Stimulated activated CD8-positive, alpha-beta memory T cell treated with anti-CD3 and anti-CD28 coated beads, Interleukin-2, amount 100 ng/mL, for 48 hours (primary cell): Measurements from ENCODE around the gene NDUFAF2.
"Not testable (repeated sequence)": the region's sequence is repeated elsewhere in the genome, so short reads cannot be mapped to it uniquely, and the experiment has no call there.

Experiments used
- DNase-seq, 2 donors: peaks; one replicate each; pipeline ENCODE4 v3.0.0-alpha.2; 2020; ENCODE audit warnings: low read depth in 2 of 2

Gene NDUFAF2

DNA sequence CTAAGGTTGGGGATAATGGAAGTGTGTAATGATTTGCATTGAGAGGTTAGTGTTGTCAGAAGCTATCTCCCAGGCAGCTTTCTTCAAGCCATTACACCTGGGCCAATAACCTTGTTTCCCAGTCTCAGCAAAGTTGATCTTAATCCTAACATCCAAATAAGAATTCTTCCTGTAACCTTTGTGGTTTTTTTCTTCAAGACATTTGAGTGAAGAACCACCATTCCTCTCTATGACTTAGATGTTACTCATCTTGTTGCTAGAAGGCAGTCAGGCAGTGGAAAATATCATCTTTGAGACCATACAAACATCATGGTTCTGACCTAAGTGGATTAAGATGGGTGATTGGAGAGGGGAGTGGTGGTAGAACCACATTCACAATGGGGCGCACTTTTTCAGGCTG lies 103.5 kb downstream of the NDUFAF2 start:
- DNase-seq = no peak

DNA sequence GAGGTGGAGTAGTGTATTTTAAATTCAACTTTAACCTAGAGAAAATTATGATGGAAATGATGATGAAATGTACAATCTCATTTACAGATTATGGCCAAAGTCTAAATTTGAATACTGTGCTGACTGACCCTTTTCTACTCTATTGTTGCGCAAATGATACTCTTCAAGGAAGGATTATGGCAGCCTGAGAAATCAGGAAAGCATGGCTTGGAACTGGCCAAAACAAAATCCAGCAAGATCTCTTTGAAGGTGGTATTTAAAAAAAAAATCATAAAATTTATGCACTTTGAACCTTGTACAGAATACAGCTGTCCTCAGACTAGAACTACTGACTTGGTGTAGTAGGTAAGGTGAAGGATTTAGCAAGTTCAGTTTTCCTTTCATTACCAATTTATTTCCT lies 105.3 kb downstream of the NDUFAF2 start:
- no peak for DNase-seq

DNA sequence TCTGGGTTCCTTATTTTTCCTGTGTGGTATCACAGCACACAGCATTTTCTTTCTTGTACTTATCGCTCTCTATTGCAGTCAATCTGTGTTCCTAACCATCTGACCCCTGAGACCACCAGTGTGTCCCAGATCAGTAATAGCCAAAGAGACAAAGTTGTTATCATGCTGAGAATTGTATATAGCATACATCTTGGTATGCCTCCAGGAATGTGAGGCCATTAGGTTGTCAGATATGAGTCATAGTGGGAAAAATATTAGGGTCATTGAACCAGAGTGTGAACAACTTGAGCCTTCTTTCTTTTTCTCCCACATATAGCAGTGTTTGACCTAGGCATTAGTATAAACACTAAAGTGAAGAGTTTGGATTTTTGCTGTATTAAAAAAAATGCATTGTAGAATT lies 106.3 kb downstream of the NDUFAF2 start:
- no peak for DNase-seq

DNA sequence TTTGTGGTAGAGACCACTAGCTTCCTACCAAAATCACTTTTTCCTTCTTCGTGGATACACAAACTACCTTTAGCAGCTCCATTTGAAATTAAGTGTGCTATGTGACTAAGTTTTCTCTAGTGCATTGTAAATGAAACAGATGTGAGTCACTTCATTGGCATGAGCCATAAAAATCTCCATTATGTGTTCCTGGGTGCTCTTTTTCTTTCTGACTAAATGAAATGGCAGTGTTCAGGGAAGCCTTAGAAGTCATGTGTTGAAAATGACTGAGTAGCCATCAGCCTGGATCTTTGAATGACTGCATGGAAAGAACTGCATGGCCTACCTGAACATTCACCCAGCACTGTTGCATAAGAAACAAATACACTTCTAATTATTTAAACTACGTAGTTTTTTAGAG lies 107.9 kb downstream of the NDUFAF2 start:
- DNase-seq = no peak

DNA sequence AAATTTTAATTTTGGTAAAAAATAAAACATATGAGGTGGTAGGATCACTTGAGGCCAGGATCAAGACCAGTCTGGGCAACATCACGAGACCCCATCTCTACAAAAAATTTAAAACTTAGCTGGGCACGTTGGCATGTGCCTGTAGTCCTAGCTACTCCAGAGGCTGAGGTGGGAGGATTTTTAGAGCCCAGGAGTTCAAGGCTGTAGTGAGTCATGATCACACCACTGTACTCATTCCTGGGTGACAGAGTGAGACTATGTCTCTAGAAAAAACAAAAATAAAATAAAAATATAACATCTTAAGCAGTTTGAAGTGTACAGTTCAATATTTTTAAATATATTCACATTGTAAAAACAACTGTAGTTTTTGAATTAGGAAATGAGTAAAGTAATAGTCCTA lies 108.9 kb downstream of the NDUFAF2 start:
- DNase-seq = no peak

DNA sequence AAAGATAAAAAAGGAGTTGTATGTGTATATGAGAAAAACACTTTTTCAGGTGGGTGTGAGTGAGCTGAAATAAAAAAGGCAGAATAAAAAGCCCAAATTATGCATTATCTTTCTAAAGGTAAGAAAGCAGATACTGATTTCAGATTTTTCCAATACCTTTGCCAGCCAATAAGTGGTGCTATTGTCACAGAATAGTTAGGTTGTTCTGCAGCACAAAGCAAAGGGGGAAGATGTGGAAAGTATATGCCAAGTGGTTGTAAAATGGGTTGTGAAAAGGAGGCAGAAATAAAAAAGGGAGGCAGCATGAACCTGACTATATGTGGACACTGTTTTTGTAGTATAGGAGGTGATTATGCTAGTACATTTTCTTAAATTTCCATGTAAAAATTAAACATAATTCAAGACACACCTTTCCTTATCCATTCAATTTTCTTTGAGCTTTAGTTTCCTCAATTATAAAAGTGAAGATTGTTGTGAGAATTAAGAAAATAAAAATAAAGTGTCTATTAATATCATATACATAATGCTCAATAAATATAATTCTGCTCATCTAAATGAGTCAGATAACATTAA lies 110.5 kb downstream of the NDUFAF2 start:
- DNase-seq = no peak

DNA sequence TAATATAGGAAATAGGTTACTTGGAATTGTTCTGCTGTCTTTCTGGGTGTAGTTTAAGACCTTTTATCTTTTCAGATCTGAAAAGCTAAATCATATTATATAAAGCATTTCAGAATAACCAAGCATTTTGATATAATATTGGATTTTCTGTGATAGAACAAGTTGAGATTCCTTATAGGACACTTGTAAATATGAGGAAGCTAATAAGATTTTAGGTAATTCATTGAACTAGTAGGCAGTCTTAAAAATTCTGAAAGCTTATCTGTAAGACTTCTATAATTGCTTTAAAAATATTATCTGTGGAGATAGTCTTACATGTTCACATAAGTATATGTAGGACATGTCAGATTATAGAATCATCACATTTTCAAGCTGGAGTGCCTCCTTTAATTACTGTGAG lies 114.5 kb downstream of the NDUFAF2 start:
- no peak for DNase-seq

DNA sequence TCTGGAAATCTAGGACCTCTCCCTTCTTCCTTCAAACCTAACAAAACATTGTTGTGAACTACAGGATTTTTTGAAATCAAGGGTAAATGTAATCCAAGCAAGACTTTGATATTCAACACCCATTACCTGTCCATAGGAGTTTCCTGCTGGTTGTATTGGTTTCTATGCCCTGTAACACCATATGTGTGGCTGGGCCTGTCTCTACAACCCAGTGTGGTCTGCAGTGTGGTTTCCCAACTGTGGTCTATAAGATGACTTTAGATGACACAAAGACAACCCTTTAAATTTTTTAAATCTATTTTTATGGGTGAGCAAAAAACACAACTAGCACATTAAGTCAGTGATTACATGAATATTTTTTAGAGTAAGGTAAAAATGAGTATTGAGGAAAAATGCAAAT lies 124.1 kb downstream of the NDUFAF2 start:
- no peak for DNase-seq

DNA sequence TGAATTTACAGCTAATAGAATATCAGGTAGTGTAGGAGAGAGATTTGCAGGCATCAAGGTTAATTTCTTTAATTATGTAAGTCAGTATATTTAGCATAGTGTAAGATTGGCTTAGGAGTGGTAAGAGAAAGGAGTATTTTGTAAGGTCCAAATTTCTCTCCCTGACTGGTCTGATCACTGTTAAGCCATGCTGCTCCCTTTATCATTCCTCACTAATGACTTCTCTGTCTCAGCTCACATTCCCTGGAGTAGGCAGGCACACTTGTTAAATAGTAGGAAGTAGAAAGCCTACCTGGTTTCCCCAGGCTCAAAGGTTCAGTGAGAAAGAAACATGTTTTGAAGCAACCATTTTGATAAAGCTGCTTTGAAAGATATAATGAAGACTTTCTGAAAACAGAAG lies 126.5 kb downstream of the NDUFAF2 start:
- no peak for DNase-seq

DNA sequence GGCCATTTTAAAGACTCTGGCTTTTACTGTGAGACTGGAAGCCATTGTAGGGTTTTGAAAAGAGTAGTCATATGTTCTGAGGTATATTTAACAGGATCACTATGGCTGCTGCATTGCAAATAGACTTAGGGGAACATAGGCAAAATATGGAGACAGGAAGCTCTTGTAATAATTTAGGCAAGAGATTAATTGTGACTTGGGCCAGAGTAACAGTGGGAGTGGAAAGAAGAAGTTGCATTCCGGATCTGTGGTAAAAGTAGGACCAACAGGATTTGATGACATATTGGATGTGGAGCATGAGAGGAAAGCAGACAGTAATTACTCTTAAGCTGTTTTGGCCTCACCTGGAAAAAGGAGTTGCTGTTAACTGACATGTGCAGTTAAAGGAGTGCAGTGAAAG lies 131.6 kb downstream of the NDUFAF2 start:
- DNase-seq = no peak

DNA sequence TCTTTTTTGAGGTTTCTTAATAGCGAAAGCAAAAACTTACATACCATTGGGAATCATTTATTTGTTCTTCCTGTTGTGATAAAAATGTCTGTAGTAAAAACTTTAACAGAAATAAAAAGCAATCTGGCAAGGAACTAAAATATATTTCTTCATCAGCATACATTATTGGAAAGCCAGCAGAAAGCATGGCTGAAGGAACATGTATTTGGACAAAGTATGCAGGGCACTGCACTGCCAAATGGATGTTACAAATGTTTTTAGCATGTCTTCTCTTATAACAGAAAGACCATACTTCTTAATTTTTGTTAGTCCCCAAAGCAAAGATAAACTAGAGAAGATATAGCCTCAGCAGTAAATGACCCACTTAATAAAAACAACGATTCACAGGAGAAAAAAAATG lies 136.7 kb downstream of the NDUFAF2 start:
- DNase-seq = no peak

DNA sequence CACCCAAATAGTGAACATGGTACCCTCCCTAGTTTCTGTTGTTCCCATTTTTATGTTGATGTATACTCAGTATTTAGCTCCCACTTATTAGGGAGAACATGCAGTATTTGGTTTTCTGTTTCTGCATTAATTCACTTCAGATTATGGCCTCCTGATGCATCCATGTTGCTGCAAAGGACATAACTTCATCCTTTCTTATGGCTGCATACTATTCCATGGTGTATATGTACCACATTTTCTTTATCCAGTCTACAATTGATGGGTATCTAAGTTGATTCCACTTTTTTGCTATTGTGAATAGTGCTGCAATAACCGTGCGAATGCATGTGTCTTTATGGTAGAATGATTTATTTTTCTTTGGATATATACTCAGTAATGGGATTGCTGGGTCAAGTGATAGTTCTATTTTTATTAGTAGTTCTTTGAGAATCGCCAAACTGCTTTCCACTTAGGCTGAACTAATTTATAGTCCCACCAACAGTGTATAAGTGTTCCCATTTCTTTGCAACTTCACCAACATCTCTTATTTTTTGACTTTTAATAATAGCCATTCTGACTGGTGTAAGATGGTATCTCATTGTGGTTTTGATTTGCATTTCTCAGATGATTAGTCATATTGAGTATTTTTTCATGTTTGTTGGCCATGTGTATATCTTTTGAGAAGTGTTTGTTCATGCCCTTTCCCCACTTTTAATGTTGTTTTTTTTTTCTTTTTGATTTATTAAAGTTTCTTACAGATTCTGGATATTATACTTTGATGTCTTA lies 137.7 kb downstream of the NDUFAF2 start:
- DNase-seq = no peak

DNA sequence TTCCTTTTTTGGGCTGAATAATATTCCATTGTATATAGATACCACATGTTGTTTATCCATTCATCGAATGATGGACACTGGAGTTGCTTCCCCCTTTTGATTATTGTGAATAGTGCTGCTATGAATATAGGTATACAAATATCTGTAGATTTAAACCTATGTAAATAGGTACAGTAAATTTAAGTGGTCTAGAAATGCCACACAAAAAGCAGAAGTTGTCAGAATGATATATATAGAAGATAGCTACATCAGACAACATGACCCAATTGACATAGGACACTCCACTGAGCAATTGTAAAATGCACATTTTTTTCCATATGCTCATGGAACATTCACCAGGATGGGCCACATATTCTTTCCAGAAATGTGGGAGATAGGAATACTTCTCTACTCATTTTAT lies 139.7 kb downstream of the NDUFAF2 start:
- DNase-seq = no peak

DNA sequence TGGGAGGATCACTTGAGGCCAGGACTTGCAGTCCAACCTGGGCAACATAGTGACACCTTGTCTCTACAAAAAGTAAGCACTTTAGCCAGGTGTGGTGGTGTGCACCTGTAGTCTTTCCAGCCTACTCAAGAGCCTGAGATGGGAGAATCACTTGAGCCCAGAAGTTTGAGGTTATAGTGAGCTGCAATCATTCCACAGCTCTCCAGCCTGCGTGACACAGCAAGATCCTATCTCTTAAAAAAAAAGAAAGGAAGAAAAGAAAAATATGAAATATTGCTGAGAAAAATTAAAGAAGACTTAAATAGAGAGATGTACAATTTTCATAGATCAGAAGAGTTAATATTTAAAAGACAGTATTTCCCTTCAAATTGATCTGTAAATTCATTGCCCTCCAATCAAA lies 140.9 kb downstream of the NDUFAF2 start:
- DNase-seq = no peak

DNA sequence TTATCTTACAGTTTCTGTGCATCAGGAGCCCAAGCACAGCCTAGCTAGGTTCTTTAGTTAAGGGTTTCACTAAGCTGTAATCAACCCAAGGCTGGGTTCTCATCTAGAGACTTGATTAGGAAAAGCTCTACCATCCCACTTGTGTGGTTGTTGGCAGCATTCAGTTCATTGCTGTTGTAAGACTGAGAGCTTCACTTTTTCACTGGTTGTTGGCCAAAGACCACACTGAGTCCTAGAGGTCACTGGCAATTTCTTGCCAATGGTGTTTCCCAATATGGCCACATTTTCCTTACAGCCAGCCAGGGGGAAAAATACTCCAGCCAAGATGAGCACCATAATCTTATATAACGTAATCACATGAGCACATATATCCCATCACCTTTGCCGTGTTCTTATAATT lies 142.9 kb downstream of the NDUFAF2 start:
- DNase-seq = no peak

DNA sequence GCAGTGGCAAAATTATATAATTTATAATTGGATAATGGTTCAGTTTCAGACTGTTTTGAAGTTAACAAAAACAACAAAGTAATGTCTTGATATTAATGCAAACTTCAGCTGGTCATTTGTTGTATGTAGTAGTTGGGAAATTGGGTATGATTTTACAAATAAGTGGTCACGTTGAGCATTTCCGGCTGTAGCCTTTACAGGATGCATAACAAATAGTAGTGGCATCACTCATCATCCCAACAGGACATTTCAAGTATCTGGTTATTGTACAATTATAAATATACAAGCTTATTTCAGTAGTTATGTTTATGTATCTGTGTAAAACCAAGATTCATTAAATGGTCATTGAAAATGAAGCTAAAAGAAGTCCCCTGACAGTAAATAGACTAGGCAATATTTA lies 144.3 kb downstream of the NDUFAF2 start:
- no peak for DNase-seq

DNA sequence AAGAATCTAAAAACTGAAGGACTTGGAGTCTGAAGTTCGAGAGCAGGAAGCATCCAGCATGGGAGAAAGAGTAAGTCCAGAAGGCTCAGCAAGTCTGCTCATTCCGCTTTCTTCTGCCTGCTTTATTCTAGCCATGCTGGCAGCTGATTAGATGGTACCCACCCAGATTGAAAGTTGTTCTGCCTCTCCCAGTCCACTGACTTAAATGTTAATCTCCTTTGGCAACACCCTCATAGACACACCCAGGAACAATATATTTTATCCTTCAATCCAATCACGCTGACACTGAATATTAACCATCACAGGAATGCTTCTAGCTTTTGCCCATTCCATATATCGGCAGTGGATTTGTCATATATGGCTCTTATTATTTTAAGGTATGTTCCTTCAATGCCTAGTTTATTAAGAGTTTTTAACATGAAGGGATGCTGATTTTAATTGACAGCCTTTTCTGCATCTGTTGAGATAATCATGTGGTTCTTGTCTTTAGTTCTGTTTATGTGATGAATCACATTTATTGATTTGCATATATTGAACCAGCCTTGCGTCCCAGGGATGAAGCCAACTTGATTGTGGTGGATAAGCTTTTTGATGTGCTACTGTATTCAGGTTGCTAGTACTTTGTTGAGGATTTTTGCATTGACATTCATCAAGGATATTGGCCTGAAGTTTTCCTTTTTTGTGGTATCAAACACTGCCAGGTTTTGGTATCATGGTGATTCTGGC lies 148.2 kb downstream of the NDUFAF2 start:
- DNase-seq = not testable (repeated sequence)

DNA sequence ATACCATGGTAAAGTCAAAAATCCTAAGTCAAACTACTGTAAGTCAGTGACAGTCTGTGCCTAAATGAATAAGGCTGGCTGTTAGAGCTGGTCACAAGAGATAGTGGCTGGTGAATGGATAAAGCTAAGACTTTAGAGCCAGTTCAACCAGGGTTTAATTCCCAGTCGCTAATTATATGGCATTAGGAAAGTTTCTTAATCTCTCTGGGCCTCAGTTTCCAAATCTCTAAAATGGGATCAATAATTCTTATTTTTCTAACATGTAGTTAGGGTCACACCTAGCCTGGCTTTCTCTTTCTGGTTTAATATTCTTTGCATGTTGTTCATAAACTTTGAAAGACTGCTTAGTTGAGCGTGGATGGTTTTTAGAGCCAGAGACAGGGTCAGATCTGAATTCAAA lies 152.5 kb downstream of the NDUFAF2 start:
- DNase-seq = no peak

DNA sequence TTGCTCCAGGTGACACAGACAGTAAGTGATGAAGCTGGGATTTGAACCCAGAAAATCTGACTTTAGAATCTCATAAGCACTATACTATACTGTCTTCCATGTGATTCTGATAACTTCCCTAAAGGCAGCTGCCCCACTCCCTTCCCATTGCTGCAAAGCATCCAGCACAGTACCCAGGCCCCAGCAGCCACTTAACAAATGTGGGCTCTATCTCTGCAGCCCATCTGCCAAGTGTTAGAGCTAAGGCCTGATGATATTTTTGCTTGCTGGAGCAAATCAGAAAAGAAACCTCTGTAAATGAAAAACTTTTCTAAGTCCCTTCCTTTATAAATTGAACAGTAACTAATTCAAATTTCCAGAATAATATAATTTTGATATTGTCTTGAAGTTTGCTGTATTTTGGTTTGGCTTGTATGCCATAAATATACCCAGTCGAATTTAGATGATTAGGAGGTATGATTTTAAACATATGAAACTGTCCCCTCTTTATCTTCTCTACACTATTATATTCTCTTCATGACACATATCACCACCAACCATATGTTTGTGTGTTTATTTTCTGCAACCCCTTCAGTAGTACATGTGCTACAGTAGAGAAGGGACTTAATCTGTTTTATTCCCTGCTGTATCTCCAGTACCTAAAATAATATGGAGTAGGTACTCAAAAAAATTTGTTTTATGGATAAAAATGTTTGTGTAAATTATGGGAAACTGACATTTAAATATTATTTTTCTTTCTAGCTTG lies 153.4 kb downstream of the NDUFAF2 start:
- no peak for DNase-seq

DNA sequence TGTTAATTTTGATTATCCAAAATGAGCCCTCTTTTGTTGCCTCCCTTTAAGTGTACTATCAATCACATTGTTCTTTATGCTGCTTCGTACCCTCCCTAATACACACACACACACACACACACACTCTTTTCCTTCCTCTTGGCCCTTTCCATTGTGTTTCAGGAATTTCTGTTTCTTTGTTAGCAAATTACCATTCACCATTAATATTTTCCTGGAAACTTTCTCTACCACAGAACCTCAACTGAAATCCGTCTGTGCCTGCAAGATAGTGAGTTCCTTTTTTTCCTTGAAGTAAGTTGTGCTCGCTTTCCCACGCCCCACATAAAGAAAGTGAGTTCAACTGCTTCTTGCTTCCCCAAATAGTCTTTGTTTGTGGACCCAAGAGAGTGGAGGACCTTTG lies 155.4 kb downstream of the NDUFAF2 start:
- DNase-seq = no peak

DNA sequence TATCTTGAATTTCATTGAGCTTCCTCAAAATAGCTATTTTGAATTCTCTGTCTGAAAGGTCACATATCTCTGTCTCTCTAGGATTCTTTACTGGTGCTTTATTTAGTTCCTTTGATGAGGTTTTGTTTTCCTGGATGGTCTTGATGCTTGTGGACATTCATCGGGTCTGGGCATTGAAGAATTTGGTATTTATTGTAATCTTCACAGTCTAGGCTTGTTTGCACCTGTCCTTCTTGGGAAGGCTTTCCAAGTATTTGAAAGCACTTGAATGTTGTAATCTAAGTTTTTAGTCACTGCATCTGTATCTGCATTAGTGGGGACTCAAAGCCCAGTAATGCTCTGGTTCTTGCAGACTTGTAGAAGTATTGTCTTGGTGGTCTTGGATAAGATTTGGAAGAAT lies 169.4 kb downstream of the NDUFAF2 start:
- DNase-seq = no peak

DNA sequence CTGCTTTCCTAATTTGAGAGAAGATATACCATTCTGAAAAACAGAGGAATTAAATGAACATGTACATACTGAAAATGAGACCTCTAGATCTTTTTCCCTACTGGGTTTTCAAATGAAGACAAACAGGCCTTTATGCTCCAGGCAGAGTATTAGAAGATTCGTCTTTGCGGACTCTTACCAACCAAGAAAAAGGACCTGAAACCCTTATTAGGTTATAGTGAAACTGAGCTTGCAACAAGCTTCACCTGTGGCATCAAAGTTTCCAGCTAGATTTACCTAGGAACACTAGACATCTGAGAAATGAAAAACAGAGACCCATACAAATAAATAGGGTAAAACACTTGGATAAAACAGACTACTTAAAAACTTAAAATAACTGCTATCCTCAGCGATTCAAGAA lies 171.0 kb downstream of the NDUFAF2 start:
- no peak for DNase-seq

DNA sequence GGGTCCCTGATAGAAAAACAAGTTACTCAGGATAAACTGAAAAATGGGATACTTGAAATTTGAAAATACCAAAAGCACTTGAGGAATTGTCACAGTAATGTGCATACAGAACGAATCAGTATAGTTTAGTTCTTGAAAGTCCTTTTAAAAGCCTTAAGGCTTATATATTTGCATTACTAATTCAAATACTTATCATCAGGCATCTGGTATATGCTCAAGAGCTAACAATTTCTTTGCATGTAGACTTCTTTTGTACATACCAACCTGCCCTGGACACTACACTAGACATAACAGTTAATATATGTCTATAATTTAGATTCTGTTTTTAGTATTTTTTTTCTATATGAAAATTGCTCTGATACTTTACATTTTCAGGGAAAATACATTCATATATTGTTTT lies 174.1 kb downstream of the NDUFAF2 start:
- no peak for DNase-seq
